Spleen (tissue), 7 donors: Measurements from ENCODE around the gene TRPM2.

ENCODE experiments used
- POLR2A ChIP-seq, 3 donors: fragments of 450-650 bp; IDR thresholded peaks; one replicate each; pipeline ENCODE4 v1.5.1; 2017; ENCODE audit warnings: antibody characterized with exemption in 3 of 3, mild to moderate bottlenecking in 1 of 3
- TF ChIP-seq, protein P1 (sequence below), 11 experiments: fragments of 200-600 bp in 7 of 11; fragments of 450-650 bp in 4 of 11; sonication (generic) in 4 of 11; IDR thresholded peaks in 8 of 11; conservative IDR thresholded peaks in 3 of 11; 1 replicate in 7 of 11; 2 replicates in 4 of 11; pipeline versions ENCODE4 v1.4.0 to v1.8.0; 2016 to 2021; ENCODE audit warnings: antibody characterized with exemption in 11 of 11, inconsistent platforms in 4 of 11, mild to moderate bottlenecking in 1 of 11
- donor health status: DM: no; HTN: no; CAD: no; lungs with moderate emphysema.
- donor health status: DM: no; HTN: no; CAD: no.
- donor health status: DM: no; HTN: no; CAD: no.

- TF ChIP-seq, protein P1, sequence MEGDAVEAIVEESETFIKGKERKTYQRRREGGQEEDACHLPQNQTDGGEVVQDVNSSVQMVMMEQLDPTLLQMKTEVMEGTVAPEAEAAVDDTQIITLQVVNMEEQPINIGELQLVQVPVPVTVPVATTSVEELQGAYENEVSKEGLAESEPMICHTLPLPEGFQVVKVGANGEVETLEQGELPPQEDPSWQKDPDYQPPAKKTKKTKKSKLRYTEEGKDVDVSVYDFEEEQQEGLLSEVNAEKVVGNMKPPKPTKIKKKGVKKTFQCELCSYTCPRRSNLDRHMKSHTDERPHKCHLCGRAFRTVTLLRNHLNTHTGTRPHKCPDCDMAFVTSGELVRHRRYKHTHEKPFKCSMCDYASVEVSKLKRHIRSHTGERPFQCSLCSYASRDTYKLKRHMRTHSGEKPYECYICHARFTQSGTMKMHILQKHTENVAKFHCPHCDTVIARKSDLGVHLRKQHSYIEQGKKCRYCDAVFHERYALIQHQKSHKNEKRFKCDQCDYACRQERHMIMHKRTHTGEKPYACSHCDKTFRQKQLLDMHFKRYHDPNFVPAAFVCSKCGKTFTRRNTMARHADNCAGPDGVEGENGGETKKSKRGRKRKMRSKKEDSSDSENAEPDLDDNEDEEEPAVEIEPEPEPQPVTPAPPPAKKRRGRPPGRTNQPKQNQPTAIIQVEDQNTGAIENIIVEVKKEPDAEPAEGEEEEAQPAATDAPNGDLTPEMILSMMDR (IDR thresholded peaks at IDR 0.05 in 8 of 11, conservative IDR thresholded peaks at IDR 0.05 in 3 of 11) = no peak
- no peak for TF ChIP-seq POLR2A (IDR thresholded peaks at IDR 0.05)
Observed at GRCh38 chr21:44462086-44462833, 108.8 kb downstream of the TRPM2 start.
